HUES6 (cell line): ENCODE results near the gene OTOP3.

ENCODE experiments used
- H3K27ac ChIP-seq: 2 replicates; pipeline ENCODE4 v1.7.0; 2013; ENCODE audit warnings: low read depth, mild to moderate bottlenecking, low read length, inconsistent platforms
- H3K27me3 ChIP-seq: 2 replicates; pipeline ENCODE4 v1.6.1; 2013; ENCODE audit warnings: low read length; ENCODE audit not compliant: control insufficient read depth, insufficient read depth
- H3K36me3 ChIP-seq: 2 replicates; pipeline ENCODE4 v1.6.1; 2013; ENCODE audit warnings: low read length; ENCODE audit not compliant: control insufficient read depth, insufficient read depth
- H3K4me1 ChIP-seq: 2 replicates; pipeline ENCODE4 v1.6.1; 2013; ENCODE audit warnings: low read length; ENCODE audit not compliant: control insufficient read depth, insufficient read depth
- H3K4me3 ChIP-seq: 2 replicates; pipeline ENCODE4 v1.5.1; 2013; ENCODE audit warnings: low read depth, low read length
- H3K9ac ChIP-seq: one replicate; pipeline ENCODE4 v1.6.1; 2013; ENCODE audit warnings: mild to moderate bottlenecking, low read length
- H3K9me3 ChIP-seq: 2 replicates; pipeline ENCODE4 v1.6.1; 2013; ENCODE audit warnings: low read depth, low read length; ENCODE audit not compliant: control insufficient read depth, insufficient read depth

OTOP3 gene

DNA sequence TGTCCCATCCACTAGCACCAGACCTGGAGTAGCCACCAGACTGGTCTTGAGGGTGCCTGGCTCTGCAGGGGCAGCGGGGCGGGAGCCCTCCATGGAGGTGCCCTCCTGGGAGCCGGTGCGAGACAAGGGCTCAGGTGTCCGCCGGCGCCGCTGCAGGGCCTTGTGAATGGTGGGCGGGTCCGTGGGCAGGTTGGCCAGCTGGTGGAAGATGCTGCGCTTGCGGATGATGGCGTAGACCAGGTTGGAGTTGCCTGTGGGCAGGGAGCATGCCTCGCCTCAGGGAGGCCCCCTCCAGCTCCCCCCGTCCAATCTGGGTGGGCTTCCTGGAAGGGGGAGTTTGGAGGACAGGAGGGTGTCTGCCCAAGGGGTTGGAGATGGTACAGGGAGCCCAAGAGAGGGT lies 18.4 kb downstream of the OTOP3 start:
- Histone ChIP-seq H3K27ac (no peak overlapping the region), H3K27me3 (peaks cover 30% of the 10 kb centered on the region), H3K9me3 (no peaks in the 10 kb centered on the region), H3K4me3 (no peak overlapping the region), H3K4me1 (peaks cover 15% of the 10 kb centered on the region), H3K36me3 (no peaks in the 10 kb centered on the region), H3K9ac (no peak overlapping the region)

DNA sequence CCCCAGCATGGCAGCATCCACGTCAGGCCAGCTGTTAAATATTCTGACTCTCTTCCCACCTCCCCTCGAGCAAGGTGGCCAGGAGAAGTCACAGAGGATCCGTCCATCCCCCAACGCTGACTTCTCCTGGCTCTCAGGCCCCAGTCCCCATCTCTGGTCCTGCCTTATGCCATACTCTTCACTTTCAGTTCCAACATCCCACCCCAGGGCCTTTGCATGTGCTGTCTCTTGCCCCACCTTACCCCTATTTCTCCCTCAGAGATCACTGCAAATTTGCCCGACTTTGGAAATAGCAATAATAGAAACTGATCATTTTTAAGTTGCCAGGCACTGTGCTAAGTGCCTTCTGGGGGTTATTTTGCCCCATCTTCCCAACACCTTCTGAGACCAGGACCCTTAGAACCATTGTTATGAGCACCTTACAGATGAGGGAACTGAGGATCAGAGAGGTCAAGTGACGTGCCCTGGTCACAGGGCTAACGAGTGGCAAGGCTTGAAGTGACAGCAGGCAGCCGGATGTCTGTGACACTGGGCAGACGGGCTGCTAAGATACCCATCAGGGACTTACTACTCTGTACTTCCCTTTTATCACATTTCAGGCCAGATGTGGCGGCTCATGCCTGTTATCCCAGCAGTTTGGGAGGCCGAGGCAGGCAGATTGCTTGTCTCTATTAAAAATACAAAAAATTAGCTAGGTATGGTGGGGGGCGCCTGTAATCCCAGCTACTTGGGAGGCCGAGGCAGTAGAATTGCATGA lies 19.1 kb downstream of the OTOP3 start:
- no peak overlapping the region for H3K9ac ChIP-seq
- peaks cover 32% of the 10 kb centered on the region for H3K27me3 ChIP-seq
- no peak overlapping the region for H3K27ac ChIP-seq
- H3K36me3 ChIP-seq, result no peaks in the 10 kb centered on the region
- H3K4me3 ChIP-seq, result no peak overlapping the region
- H3K4me1 ChIP-seq, result peaks cover 13% of the 10 kb centered on the region
- H3K9me3 ChIP-seq, result no peaks in the 10 kb centered on the region

DNA sequence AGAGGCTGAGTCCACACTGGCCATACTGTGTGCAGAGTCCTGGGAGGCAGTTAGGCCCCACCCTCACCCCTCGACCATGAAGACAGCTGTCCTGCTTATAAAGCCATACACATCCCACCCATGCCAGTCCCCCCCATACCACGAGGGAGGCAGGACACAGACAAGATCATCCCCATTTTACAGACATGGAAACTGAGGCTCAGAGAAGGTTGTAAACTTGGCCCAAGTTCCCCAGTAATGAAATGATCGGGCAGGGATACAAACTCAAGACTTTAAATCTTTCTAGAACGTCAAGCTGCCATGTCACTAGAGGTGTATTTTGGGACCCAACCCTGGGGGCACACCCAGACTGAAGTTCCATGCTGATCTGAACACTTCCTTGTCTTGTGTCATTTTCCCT lies 20.4 kb downstream of the OTOP3 start:
- H3K9ac ChIP-seq, result no peak overlapping the region
- peaks cover 36% of the 10 kb centered on the region for H3K27me3 ChIP-seq
- H3K9me3 ChIP-seq, result no peaks in the 10 kb centered on the region

DNA sequence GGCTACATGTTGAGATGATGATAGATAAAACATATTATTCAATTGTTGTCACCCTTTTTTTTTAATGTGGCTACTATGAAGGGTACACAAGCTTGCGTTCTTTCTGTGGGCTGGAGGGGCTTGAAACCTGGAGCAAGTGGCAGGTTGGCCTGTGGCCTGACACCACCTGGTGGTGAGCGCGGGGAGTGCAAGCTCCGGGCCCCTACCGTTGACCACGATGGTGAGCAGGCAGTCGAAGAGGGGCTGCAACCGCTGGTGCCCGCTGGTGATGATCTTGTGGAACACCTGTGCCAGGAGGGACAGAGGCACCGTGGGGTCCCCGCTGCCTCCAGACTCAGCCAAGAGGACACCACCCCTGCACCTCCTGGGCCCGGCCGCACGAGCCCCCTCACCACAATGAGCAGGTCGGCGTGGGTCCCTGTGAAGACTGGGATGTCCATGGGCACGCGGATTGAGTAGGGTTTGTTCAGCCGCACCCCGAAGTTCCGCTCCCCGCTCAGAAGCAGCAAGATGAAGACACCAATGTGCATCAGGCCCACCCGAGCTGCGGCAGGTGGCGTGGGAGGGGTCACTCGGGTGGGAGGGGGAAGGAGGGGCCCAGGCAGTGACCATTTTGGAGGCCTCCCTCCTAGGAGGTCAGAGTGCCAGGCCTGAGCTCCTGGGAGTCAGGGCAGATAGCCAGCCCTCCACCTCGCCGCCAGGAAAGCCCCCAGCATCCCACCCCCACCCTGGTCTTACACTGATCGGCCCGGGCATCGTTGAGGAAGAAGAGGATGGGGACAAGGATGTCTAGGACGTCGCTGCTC lies 22.4 kb downstream of the OTOP3 start:
- peaks cover 26% of the 10 kb centered on the region for H3K27me3 ChIP-seq
- no peak overlapping the region for H3K9ac ChIP-seq
- H3K4me3 ChIP-seq, result no peak overlapping the region
- H3K4me1 ChIP-seq, result peaks cover 4% of the 10 kb centered on the region; the same call in 1 of the 2 replicates
- no peak overlapping the region for H3K27ac ChIP-seq
- no peaks in the 10 kb centered on the region for H3K9me3 ChIP-seq
- H3K36me3 ChIP-seq, result no peaks in the 10 kb centered on the region

More for the DNA sequence above, 20.4 kb downstream of the OTOP3 start:
- Histone ChIP-seq H3K36me3 (no peaks in the 10 kb centered on the region), H3K4me3 (no peak overlapping the region), H3K4me1 (peaks cover 7% of the 10 kb centered on the region), H3K27ac (no peak overlapping the region)

DNA sequence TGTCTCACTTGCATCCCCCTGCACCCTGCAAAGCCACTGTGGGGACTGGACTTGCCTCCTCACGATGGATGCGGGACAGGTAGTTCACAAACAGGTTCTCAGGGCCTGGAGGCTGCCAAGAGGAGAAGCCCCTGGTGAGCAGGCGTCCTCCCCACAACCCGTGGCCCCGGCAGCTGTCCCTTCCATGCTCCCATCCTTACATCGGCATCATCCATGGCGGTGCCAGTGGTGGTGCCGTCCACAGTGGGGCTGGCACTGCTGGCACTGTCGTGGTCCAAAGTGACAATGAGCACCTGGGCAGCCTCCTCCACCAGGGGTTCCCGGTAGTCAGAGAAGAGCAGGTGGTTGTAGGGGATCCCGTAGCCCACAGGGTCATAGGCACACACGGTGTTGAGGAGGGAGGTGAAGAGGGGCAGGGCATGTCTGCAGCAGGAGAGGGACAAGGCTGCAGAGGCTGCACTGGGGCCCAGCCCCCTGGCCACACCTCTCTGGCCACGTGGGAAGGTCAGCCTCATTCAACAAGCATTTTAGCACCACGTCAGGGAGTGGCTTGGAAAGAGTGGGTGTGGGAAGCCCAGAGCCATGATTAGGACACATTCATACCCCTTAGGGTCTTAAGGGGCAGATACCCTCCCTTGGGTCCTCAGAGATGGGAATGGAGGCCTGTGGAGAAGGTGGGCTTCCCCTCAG lies 24.3 kb downstream of the OTOP3 start:
- peaks cover 4% of the 10 kb centered on the region; the same call in 1 of the 2 replicates for H3K4me1 ChIP-seq
- no peak overlapping the region for H3K9ac ChIP-seq

DNA sequence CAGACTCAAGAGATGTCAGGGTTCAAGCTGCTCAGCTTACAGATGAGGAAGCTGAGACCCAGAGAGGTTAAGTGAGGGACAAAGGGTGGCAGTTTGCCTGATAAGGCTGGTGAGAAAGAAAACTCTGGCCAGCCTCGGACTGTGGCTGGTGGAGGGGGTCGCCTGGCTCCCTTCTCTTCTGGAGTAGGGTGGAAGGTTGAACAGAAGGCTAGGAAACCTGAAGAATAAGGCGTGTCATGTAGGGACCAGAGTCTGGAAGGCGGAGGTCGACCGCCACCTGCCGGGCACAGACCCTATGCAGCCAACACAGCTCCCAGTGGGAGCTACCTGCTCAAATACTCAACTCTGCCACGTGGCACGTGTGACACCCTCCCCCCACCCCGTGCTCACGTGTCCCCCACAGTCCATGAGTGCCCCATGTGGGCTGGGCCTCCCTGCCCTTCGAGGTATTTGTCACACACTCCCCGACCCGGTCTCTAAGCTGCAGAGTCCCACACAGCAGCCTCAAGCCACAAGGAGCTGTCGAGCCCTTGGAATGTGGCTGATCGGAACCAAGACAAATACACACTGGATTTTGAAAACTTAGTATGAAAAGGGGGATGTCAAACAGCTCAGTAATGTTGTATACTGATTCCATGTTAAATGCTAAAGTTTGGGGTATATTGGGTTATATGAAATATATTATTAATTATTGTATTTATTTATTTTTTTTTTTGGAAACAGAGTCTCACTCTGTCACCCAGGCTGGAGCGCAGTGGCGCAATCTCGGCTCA lies 25.1 kb downstream of the OTOP3 start:
- Histone ChIP-seq H3K27me3 (peaks cover 26% of the 10 kb centered on the region), H3K9ac (no peak overlapping the region), H3K4me1 (peaks cover 4% of the 10 kb centered on the region; the same call in 1 of the 2 replicates), H3K4me3 (no peak overlapping the region), H3K36me3 (no peaks in the 10 kb centered on the region), H3K27ac (no peak overlapping the region), H3K9me3 (no peaks in the 10 kb centered on the region)

More for the DNA sequence above, 24.3 kb downstream of the OTOP3 start:
- Histone ChIP-seq H3K36me3 (no peaks in the 10 kb centered on the region), H3K9me3 (no peaks in the 10 kb centered on the region), H3K27me3 (peaks cover 26% of the 10 kb centered on the region), H3K27ac (no peak overlapping the region), H3K4me3 (no peak overlapping the region)

DNA sequence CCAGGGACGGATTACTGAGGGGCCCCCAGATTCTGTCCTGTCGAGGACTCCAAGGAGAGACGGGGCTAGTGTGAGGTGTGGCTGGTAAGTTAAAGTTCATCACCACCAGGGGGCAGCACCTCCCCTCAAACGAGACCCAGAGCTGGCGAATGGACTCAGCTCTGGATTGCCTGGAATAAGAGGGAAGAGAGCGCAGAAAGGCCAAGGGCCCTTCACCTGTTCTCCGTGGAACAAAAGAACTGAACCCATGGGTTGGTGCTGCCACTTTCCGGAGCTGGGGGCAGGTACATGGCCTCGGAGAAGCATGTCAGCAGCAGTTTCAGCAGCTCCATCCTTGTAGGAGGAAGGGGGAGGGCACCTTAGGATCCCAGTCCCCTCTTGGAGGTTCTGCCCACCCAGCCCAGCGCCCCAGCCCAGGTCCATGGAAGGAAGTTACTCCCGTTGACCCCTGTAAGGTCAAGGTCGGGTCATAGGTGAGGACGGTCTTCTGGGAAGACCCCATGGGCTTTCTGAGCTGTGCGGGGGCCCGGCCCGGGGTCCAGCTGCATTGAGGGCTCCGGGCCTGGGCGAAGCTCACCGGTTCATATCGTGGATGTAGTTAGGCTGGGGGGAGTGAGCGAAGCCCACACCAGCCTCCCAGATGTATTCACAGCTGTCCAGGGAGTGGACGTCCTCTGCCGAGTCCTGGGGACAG lies 26.1 kb downstream of the OTOP3 start:
- peaks cover 4% of the 10 kb centered on the region; the same call in 1 of the 2 replicates for H3K4me1 ChIP-seq
- no peak overlapping the region for H3K27ac ChIP-seq
- no peaks in the 10 kb centered on the region for H3K9me3 ChIP-seq
- no peak overlapping the region for H3K9ac ChIP-seq
- H3K27me3 ChIP-seq, result peaks cover 22% of the 10 kb centered on the region
- no peak overlapping the region for H3K4me3 ChIP-seq
- H3K36me3 ChIP-seq, result no peaks in the 10 kb centered on the region

DNA sequence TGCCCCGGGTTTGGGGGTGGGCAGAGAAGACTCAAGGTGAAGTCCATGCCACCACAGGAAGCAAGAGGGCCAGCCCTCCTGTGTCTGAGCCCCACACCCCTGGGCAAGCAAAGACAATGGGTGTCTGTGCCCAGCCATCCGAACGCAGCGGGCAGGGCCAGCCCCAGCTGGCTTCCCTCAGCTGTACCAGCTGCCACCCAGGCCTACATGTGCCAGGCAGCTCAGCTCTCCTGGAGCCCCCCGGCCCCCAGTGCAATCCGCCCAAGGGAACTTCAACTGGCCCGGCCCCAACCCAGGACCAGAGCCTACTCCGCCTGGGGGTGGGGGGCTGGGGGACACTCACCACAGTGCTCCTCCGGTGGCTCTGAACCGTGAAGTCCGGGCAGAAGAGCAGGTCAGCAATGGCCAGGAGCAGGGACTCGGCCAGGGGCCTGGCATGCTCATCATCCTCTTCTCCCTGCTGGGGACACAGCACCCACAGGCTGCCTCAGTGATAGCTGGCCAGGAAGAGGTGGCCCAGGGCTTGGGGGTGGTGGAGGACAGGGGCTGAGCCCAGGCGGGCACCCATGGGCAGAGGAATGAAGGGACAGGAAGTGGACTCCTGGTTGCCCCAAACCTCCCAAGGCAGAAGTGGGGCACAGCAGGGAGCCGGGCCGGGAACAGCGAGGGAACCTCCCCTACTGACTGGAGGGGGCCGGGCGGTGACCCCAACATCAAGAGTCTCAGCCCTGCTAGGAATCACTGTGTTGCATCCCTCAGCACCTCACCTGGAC lies 27.1 kb downstream of the OTOP3 start:
- no peak overlapping the region for H3K4me3 ChIP-seq

DNA sequence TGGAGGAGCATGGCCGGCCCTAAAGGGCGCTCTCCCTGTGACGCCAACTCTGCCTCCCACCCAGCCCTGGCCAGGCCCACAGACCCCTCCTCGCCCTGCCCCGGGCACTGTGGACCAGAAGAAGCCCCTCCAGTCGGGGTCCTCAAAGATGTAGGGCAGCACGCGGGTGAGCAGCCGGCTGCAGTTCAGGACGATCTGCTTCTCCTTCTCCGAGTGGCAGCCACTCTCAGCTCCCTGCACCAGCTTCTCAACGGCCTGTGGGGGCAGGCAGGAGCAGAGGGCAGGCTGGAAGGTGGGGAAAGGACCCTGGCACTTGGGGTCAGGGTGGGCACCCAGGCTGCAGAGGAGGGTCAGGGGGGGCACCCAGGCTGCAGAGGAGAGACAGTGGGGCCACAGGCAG lies 28.0 kb downstream of the OTOP3 start:
- Histone ChIP-seq H3K36me3 (no peaks in the 10 kb centered on the region), H3K4me1 (peaks cover 5% of the 10 kb centered on the region; the same call in 1 of the 2 replicates), H3K4me3 (no peak overlapping the region), H3K9ac (no peak overlapping the region), H3K27me3 (peaks cover 13% of the 10 kb centered on the region; the same call in 1 of the 2 replicates), H3K9me3 (no peaks in the 10 kb centered on the region), H3K27ac (no peak overlapping the region)

More for the DNA sequence above, 27.1 kb downstream of the OTOP3 start:
- Histone ChIP-seq H3K27me3 (peaks cover 20% of the 10 kb centered on the region), H3K27ac (no peak overlapping the region), H3K9me3 (no peaks in the 10 kb centered on the region), H3K36me3 (no peaks in the 10 kb centered on the region), H3K4me1 (peaks cover 4% of the 10 kb centered on the region; the same call in 1 of the 2 replicates), H3K9ac (no peak overlapping the region)
